ENCODE results near the gene SCN9A. TPM values are rescaled to one million over a fixed set of nuclear protein-coding genes. Genes with fewer than 3 reads are reported as not detected.

Gene SCN9A
- total RNA-seq, 1 experiment from 2014 or later, result 0.07 TPM

GRCh38 chr2:166278856-166279255 lies 96.9 kb downstream of the SCN9A start:
- no peaks in the 10 kb centered on the region for H3K9me3 ChIP-seq (ENCODE audit: control insufficient read depth in 1 of 2, insufficient read depth in 1 of 2, low read depth in 1 of 2, low read length in 2 of 2)
- BruUV-seq (replicated peaks), result no TSS peak

More at GRCh38 chr2:166278856-166279255, 96.9 kb downstream of the SCN9A start:
- Histone ChIP-seq H2AFZ (ENCODE audit: low read depth, low read length, poor library complexity, severe bottlenecking) (no peak overlapping the region), H3K27me3 (ENCODE audit: insufficient read depth, low read length) (peaks cover 3% of the 10 kb centered on the region; the same call in 1 of the 2 replicates), H3K27ac (ENCODE audit: low read depth, low read length) (no peak overlapping the region), H4K20me1 (ENCODE audit: insufficient read depth) (no peaks in the 10 kb centered on the region; the same call in 1 of the 2 replicates), H3K4me3 (replicated peaks in 1 of 2; ENCODE audit: low read depth in 1 of 2, low read length in 2 of 2) (no peak overlapping the region), H3K4me1 (ENCODE audit: control insufficient read depth in 1 of 2, insufficient read depth in 2 of 2, low read length in 2 of 2) (no peaks in the 10 kb centered on the region), H3K79me2 (ENCODE audit: insufficient read depth, low read length) (no peaks in the 10 kb centered on the region), H3K36me3 (ENCODE audit: control insufficient read depth in 1 of 2, insufficient read depth in 2 of 2, low read length in 2 of 2) (no peaks in the 10 kb centered on the region), H3K9me2 (ENCODE audit: insufficient read depth) (no peaks in the 10 kb centered on the region), H3K4me2 (ENCODE audit: low read length) (no peak overlapping the region), H3K9ac (ENCODE audit: low read length) (no peak overlapping the region)
- ChIA-PET POLR2A (no interaction called here), CTCF (no interaction called here), RAD21 (ENCODE audit: low non-redundant PET in 1 of 2, low total read pairs in 2 of 2, uncharacterized antibody in 2 of 2, unreplicated experiment in 2 of 2) (no interaction called here)
- ATAC-seq (no peak), DNase-seq (ENCODE audit: low read depth, low spot score) (no peak)
- intact Hi-C loops (cut with micrococcal nuclease), result no loop called here
- TF ChIP-seq, protein P1, sequence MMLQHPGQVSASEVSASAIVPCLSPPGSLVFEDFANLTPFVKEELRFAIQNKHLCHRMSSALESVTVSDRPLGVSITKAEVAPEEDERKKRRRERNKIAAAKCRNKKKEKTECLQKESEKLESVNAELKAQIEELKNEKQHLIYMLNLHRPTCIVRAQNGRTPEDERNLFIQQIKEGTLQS (IDR thresholded peaks at IDR 0.05), result no peak
- TF ChIP-seq, protein P2, sequence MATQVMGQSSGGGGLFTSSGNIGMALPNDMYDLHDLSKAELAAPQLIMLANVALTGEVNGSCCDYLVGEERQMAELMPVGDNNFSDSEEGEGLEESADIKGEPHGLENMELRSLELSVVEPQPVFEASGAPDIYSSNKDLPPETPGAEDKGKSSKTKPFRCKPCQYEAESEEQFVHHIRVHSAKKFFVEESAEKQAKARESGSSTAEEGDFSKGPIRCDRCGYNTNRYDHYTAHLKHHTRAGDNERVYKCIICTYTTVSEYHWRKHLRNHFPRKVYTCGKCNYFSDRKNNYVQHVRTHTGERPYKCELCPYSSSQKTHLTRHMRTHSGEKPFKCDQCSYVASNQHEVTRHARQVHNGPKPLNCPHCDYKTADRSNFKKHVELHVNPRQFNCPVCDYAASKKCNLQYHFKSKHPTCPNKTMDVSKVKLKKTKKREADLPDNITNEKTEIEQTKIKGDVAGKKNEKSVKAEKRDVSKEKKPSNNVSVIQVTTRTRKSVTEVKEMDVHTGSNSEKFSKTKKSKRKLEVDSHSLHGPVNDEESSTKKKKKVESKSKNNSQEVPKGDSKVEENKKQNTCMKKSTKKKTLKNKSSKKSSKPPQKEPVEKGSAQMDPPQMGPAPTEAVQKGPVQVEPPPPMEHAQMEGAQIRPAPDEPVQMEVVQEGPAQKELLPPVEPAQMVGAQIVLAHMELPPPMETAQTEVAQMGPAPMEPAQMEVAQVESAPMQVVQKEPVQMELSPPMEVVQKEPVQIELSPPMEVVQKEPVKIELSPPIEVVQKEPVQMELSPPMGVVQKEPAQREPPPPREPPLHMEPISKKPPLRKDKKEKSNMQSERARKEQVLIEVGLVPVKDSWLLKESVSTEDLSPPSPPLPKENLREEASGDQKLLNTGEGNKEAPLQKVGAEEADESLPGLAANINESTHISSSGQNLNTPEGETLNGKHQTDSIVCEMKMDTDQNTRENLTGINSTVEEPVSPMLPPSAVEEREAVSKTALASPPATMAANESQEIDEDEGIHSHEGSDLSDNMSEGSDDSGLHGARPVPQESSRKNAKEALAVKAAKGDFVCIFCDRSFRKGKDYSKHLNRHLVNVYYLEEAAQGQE (IDR thresholded peaks at IDR 0.05; ENCODE audit: low read depth), result no peak
- TF ChIP-seq SIN3A (IDR thresholded peaks at IDR 0.05; ENCODE audit: low read depth) (no peak), TCF7L2 (IDR thresholded peaks at IDR 0.05; ENCODE audit: borderline replicate concordance, extremely low read depth, insufficient read depth, insufficient read length) (no peak), JUND (IDR thresholded peaks at IDR 0.05) (no peak)
